ENCODE measurements around the gene LZTR1. TPM values are rescaled to one million over a fixed set of nuclear protein-coding genes. Genes with fewer than 3 reads are reported as not detected.

LZTR1 gene
- total and polyA plus RNA-seq, 2 of the 8 experiments (the other 6 are each of a cell fraction or from before 2014, with no cell fraction given), result 22.3 to 31.0 TPM

GRCh38 chr22:21018314-21018713 is 36.2 kb downstream of the LZTR1 start:
- DNase-seq (ENCODE audit: low read depth in 1 of 2, low spot score in 2 of 2) (no peak), FAIRE-seq (no peak)
- H3K9me3 ChIP-seq (ENCODE audit: insufficient read depth in 2 of 2, low read depth in 1 of 2, low read length in 1 of 2), result no peaks in the 10 kb centered on the region
- no peak overlapping the region for H2BK5ac ChIP-seq (ENCODE audit: low read depth, low read length)
- H3K9ac ChIP-seq (replicated peaks in 1 of 4; ENCODE audit: extremely low read depth in 1 of 4, low read depth in 3 of 4, low read length in 3 of 4), result no peak overlapping the region; a peak in 1 of 7 replicates
- no peaks in the 10 kb centered on the region for H3K36me3 ChIP-seq (ENCODE audit: control insufficient read depth in 2 of 4, insufficient read depth in 4 of 4, low read length in 3 of 4)
- H4K8ac ChIP-seq (ENCODE audit: extremely low read depth, insufficient read depth, low read length), result no peak overlapping the region; the same call in 1 of the 2 replicates
- no peak overlapping the region for H4K91ac ChIP-seq (replicated peaks; ENCODE audit: insufficient read length, low read length)
- ChIA-PET CTCF (ENCODE audit: partially characterized antibody) (interaction anchor here (0.5 to 2.3 kb wide), 6 partner anchors 9 to 1012 kb away, joined by 3 to 9 read pairs (median 4); partner anchors contain the start of gene THAP7), POLR2A (ENCODE audit: partially characterized antibody) (no interaction called here)
- no peak overlapping the region for H3K23ac ChIP-seq (ENCODE audit: insufficient read length)
- H3K27ac ChIP-seq (ENCODE audit: low read depth, low read length), result no peak overlapping the region
- no peaks in the 10 kb centered on the region for H3K79me1 ChIP-seq (ENCODE audit: low read depth, low read length)
- no peaks in the 10 kb centered on the region for H3K79me2 ChIP-seq (ENCODE audit: control insufficient read depth in 1 of 2, insufficient read depth in 2 of 2, low read length in 2 of 2)
- H3K4me3 ChIP-seq (ENCODE audit: extremely low read depth in 1 of 4, insufficient read depth in 2 of 4, low read depth in 3 of 4, low read length in 4 of 4), result no peak overlapping the region
- H2BK12ac ChIP-seq (ENCODE audit: low read depth, low read length), result no peak overlapping the region
- H4K20me1 ChIP-seq (replicated peaks in 1 of 2; ENCODE audit: control insufficient read depth in 1 of 2, insufficient read depth in 2 of 2, low read length in 2 of 2), result no peaks in the 10 kb centered on the region
- H3K4me1 ChIP-seq (replicated peaks in 1 of 4; ENCODE audit: control insufficient read depth in 3 of 4, insufficient read depth in 4 of 4, low read length in 3 of 4), result peaks cover 1 to 9% (median 5%) of the 10 kb centered on the region in 4 experiments; a peak in 6 of 7 replicates
- TF ChIP-seq TEAD4 (IDR thresholded peaks at IDR 0.05; ENCODE audit: low read depth, low read length) (no peak), CTCF (IDR thresholded peaks at IDR 0.05; ENCODE audit: control extremely low read depth in 1 of 3, insufficient read depth in 1 of 3, low read depth in 1 of 3, low read length in 3 of 3) (no peak), ASH2L (IDR thresholded peaks at IDR 0.05; ENCODE audit: low read length) (no peak), ZNF274 (IDR thresholded peaks at IDR 0.05; ENCODE audit: borderline replicate concordance, extremely low read depth, low read length) (no peak), MAX (IDR thresholded peaks at IDR 0.05) (no peak), TAF1 (IDR thresholded peaks at IDR 0.05; ENCODE audit: low read depth, low read length) (no peak), SP1 (IDR thresholded peaks at IDR 0.05; ENCODE audit: low read depth, low read length) (no peak), NRF1 (IDR thresholded peaks at IDR 0.05; ENCODE audit: low read depth, low read length) (no peak), TCF12 (IDR thresholded peaks at IDR 0.05; ENCODE audit: low read depth, low read length) (no peak), GABPA (IDR thresholded peaks at IDR 0.05; ENCODE audit: borderline replicate concordance, insufficient read depth, low read length) (no peak), RXRA (IDR thresholded peaks at IDR 0.05; ENCODE audit: insufficient read depth, low read depth, low read length) (no peak), POLR2AphosphoS5 (IDR thresholded peaks at IDR 0.05; ENCODE audit: low read depth, low read length) (no peak)
- H4K5ac ChIP-seq (ENCODE audit: insufficient read length, low read depth, low read length), result no peak overlapping the region
- no peak overlapping the region for H2BK20ac ChIP-seq (ENCODE audit: low read length)
- H3K18ac ChIP-seq (ENCODE audit: extremely low read depth, low read length), result no peak overlapping the region
- H3K14ac ChIP-seq (ENCODE audit: insufficient read length), result no peak overlapping the region
- H2AK5ac ChIP-seq (ENCODE audit: low read depth, low read length), result no peak overlapping the region
- no peak overlapping the region for H2AFZ ChIP-seq (ENCODE audit: low read length)
- WGBS, 2 experiments (ENCODE audit: extremely low coverage in 1 of 2, insufficient coverage in 1 of 2, insufficient read length in 1 of 2, insufficient replicate concordance in 2 of 2, low coverage in 1 of 2, low lambda C conversion rate in 2 of 2, missing lambda C conversion rate in 1 of 2), result 92% methylated on average over 4 of the region's 4 CpGs; no CpG with 5 or more reads in 1 of the 2 experiments
- H3K4me2 ChIP-seq (ENCODE audit: insufficient read depth in 1 of 2, low read depth in 2 of 2, low read length in 2 of 2), result no peak overlapping the region
- no peak overlapping the region for H3K56ac ChIP-seq (replicated peaks; ENCODE audit: insufficient read length, low read depth, low read length)
- H3K23me2 ChIP-seq (ENCODE audit: low read depth, low read length), result peaks cover 6% of the 10 kb centered on the region; the same call in 1 of the 2 replicates
- no peak overlapping the region for H2BK15ac ChIP-seq (ENCODE audit: low read length)
- no peak overlapping the region for H3K4ac ChIP-seq (replicated peaks; ENCODE audit: insufficient read length, low read depth, low read length)
- H3K27me3 ChIP-seq (replicated peaks in 1 of 4; ENCODE audit: control insufficient read depth in 3 of 4, extremely low read depth in 1 of 4, insufficient read depth in 3 of 4, low read length in 3 of 4), result peaks cover 0 to 2% (median 0%) of the 10 kb centered on the region in 4 experiments; a peak in 3 of 7 replicates
- no peak overlapping the region for H2BK120ac ChIP-seq (replicated peaks; ENCODE audit: low read depth, low read length)
